Skeletal muscle tissue (tissue), 4 donors: Measurements from ENCODE around the gene CCDC85A. TPM values are rescaled to one million over a fixed set of nuclear protein-coding genes. Genes with fewer than 3 reads are reported as not detected.

Source experiments
- H3K27ac ChIP-seq: one replicate; pipeline ENCODE4 v1.7.0; 2013; ENCODE audit warnings: mild to moderate bottlenecking, low read depth, low read length, inconsistent platforms
- H3K27me3 ChIP-seq, 3 donors: one replicate each; pipeline ENCODE4 v1.7.0; 2013; ENCODE audit warnings: low read length in 3 of 3; ENCODE audit not compliant: control insufficient read depth in 3 of 3, insufficient read depth in 3 of 3
- H3K36me3 ChIP-seq, 3 donors: one replicate each; pipeline ENCODE4 v1.7.0; 2013; ENCODE audit warnings: low read length in 3 of 3; ENCODE audit not compliant: control insufficient read depth in 3 of 3, insufficient read depth in 3 of 3
- H3K4me1 ChIP-seq, 3 donors: one replicate each; pipeline ENCODE4 v1.7.0; 2013; ENCODE audit warnings: low read length in 3 of 3, mild to moderate bottlenecking in 3 of 3; ENCODE audit not compliant: control insufficient read depth in 3 of 3, insufficient read depth in 3 of 3
- H3K4me3 ChIP-seq, 3 donors: one replicate each; pipeline ENCODE4 v1.7.0; 2013; ENCODE audit warnings: low read length in 3 of 3
- H3K9ac ChIP-seq, 3 donors: one replicate each; pipeline ENCODE4 v1.7.0; 2013; ENCODE audit warnings: low read length in 3 of 3, mild to moderate bottlenecking in 3 of 3, moderate library complexity in 2 of 3, low read depth in 1 of 3
- H3K9me3 ChIP-seq, 3 donors: one replicate each; pipeline ENCODE4 v1.7.0; 2013; ENCODE audit warnings: low read length in 3 of 3; ENCODE audit not compliant: control insufficient read depth in 3 of 3
- total RNA-seq: library from RNA; depleted of rRNA; stranded (reverse); fragments of >200 nt; gene quantifications from one replicate; pipeline ENCODE4 v1.2.3, GENCODE V29; 2014
- donor health status: Osteomylitis.

The CCDC85A gene
- total RNA-seq, 1 donor from 2014 or later: 4.7 TPM

DNA sequence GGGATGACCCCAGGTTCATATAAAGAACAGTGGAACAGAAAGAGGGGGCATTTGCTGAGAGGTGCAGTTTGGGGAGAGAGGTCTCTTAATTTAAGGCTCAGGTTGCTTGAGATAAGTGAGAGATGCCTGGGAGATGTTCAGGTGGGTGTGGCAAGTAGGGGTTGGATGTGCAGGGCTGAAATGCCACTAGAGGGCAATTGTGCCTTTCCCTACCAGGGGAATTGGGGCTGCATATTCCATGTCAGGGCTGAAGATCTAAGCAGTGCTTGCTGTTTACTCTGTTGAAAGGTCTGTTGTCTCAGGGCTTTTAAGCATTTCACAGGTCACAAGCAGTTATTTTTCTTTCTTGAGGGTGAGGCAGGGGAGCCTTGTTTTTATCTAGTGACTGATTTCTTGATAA, 7.8 kb downstream of the CCDC85A start:
- no peaks in the 10 kb centered on the region for H3K9me3 ChIP-seq
- H3K4me1 ChIP-seq: no peaks in the 10 kb centered on the region
- no peaks in the 10 kb centered on the region for H3K36me3 ChIP-seq
- peaks cover 0 to 9% (median under 1%) of the 10 kb centered on the region in 3 donors for H3K27me3 ChIP-seq
- H3K27ac ChIP-seq: no peak overlapping the region
- no peak overlapping the region for H3K9ac ChIP-seq
- H3K4me3 ChIP-seq: no peak overlapping the region

- no peak overlapping the region for H3K4me3 ChIP-seq
- H3K36me3 ChIP-seq: no peaks in the 10 kb centered on the region
- H3K27ac ChIP-seq: no peak overlapping the region
- H3K4me1 ChIP-seq: no peaks in the 10 kb centered on the region
- H3K27me3 ChIP-seq: peaks cover 0 to 2% (median 0%) of the 10 kb centered on the region in 3 donors
- no peaks in the 10 kb centered on the region for H3K9me3 ChIP-seq
- no peak overlapping the region for H3K9ac ChIP-seq
These were observed 9.0 kb downstream of the CCDC85A start for GRCh38 chr2:56192664-56193305.

- Histone ChIP-seq H3K27me3 (no peaks in the 10 kb centered on the region), H3K36me3 (no peaks in the 10 kb centered on the region)
These were observed 11.8 kb downstream of the CCDC85A start for GRCh38 chr2:56195563-56195962.

GRCh38 chr2:56197816-56198215, 14.0 kb downstream of the CCDC85A start:
- Histone ChIP-seq H3K9ac (no peak overlapping the region), H3K36me3 (no peaks in the 10 kb centered on the region), H3K4me1 (no peaks in the 10 kb centered on the region), H3K27ac (no peak overlapping the region), H3K9me3 (no peaks in the 10 kb centered on the region), H3K4me3 (no peak overlapping the region), H3K27me3 (no peaks in the 10 kb centered on the region)

More at GRCh38 chr2:56195563-56195962, 11.8 kb downstream of the CCDC85A start:
- no peak overlapping the region for H3K4me3 ChIP-seq
- no peak overlapping the region for H3K9ac ChIP-seq
- H3K9me3 ChIP-seq: no peaks in the 10 kb centered on the region
- H3K27ac ChIP-seq: no peak overlapping the region
- no peaks in the 10 kb centered on the region for H3K4me1 ChIP-seq

- no peaks in the 10 kb centered on the region for H3K27me3 ChIP-seq
- H3K9ac ChIP-seq: no peak overlapping the region
- H3K4me3 ChIP-seq: no peak overlapping the region
- no peaks in the 10 kb centered on the region for H3K4me1 ChIP-seq
- H3K36me3 ChIP-seq: no peaks in the 10 kb centered on the region
- no peaks in the 10 kb centered on the region for H3K9me3 ChIP-seq
- H3K27ac ChIP-seq: no peak overlapping the region
These were observed 15.1 kb downstream of the CCDC85A start for GRCh38 chr2:56198936-56199335.

DNA sequence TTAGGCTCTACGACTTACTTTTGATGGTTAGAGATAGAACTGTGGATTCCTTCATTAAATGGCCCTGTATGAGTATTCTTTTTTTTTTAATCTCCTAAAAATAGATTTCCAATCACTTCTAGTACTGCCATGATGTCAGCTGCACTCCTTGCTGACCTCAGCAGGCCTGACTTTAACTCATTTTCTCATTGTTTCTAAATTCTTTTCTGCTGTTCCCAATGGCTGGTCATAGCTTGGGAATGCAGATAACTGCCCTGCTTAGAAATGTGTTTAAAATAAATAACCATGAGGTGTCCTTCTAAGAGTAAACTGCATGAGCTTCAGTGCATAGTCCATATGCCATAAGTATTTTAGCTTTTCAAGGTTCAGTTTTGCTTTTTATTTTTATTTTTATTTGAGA, 15.7 kb downstream of the CCDC85A start:
- H3K4me3 ChIP-seq: no peak overlapping the region
- H3K9me3 ChIP-seq: no peaks in the 10 kb centered on the region
- H3K27me3 ChIP-seq: no peaks in the 10 kb centered on the region
- H3K36me3 ChIP-seq: no peaks in the 10 kb centered on the region
- no peak overlapping the region for H3K27ac ChIP-seq
- no peaks in the 10 kb centered on the region for H3K4me1 ChIP-seq
- no peak overlapping the region for H3K9ac ChIP-seq

DNA sequence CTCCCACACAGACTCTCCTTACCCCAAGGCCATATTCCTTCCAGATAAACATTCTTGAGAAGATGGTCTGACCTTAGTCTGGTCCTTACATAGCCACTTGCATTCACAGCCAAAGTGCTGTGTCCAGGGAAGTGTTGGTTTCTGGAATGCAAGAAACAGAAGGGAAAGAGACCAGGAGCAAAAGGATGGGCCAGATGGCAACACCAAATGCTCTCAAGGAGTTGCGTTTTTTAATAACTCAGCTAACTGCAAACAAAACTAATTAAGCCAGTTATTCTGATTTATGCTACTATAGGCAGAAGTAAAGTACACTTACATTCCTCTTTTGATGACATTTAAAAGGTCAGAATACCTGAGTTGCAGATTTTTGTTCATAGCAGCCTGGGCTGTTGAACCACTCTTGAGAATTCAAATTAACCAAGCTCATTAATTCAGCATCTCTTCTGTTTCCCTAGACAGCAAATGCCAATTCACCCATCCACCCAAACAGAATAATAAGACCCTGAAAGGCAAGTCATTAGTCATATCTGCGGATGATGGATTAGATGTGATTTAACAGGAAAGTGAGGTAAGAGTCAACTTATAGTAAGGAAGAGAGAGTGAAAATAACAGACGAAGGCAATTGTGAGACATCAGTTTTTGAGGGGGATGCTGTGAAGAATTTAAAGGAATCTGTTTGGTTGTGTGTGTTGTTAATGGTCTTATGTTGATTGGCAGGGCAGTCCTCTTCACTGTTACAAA, 18.8 kb downstream of the CCDC85A start:
- no peak overlapping the region for H3K9ac ChIP-seq
- no peaks in the 10 kb centered on the region for H3K4me1 ChIP-seq
- H3K27me3 ChIP-seq: no peaks in the 10 kb centered on the region
- H3K9me3 ChIP-seq: no peaks in the 10 kb centered on the region
- H3K27ac ChIP-seq: no peak overlapping the region
- no peak overlapping the region for H3K4me3 ChIP-seq
- H3K36me3 ChIP-seq: no peaks in the 10 kb centered on the region

DNA sequence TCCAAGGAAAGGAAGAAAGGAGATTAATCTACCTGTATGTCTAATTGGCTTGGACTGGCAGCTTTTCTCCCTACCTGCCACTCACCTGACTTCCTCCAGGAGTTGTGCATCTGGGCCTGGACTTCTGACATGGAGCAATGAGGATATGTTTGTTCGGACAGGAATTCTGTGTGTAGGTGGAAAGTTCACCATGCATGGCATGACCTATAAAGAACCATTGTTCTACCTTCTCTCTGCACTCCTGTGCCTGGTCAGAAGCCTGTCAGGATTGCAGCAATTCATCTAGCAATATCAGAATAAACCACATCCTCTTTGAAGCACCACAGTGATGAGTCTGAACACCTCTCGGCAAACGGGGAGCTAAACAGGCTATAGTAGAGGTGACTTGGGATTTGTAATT, 20.8 kb downstream of the CCDC85A start:
- H3K4me1 ChIP-seq: no peaks in the 10 kb centered on the region
- no peak overlapping the region for H3K4me3 ChIP-seq
- no peaks in the 10 kb centered on the region for H3K9me3 ChIP-seq
- no peaks in the 10 kb centered on the region for H3K27me3 ChIP-seq
- no peaks in the 10 kb centered on the region for H3K36me3 ChIP-seq
- H3K9ac ChIP-seq: no peak overlapping the region
- H3K27ac ChIP-seq: no peak overlapping the region

DNA sequence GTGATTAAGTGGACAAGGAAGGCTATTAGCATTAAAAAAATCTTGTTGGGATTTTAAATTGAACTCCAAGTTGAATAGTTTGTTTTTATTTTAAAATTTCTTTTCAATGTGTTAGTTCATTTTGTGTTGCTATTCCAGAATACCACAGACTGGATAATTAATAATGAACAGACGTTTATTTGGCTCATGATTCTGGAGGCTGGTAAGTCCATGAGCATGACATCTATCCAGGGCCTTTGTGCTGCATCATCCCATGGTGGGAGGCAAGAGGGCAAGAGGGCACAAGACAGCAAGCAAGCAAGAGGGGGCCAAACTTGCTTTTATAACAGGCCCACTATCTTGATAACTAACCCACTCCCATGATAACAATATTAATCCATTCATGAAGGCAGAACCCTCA, 22.5 kb downstream of the CCDC85A start:
- H3K4me1 ChIP-seq: no peaks in the 10 kb centered on the region
- H3K36me3 ChIP-seq: no peaks in the 10 kb centered on the region
- no peaks in the 10 kb centered on the region for H3K27me3 ChIP-seq
- H3K4me3 ChIP-seq: no peak overlapping the region
- no peaks in the 10 kb centered on the region for H3K9me3 ChIP-seq
- H3K27ac ChIP-seq: no peak overlapping the region
- no peak overlapping the region for H3K9ac ChIP-seq

GRCh38 chr2:56207760-56208159, 24.0 kb downstream of the CCDC85A start:
- Histone ChIP-seq H3K27ac (no peak overlapping the region), H3K9ac (no peak overlapping the region), H3K4me3 (no peak overlapping the region), H3K9me3 (no peaks in the 10 kb centered on the region), H3K27me3 (no peaks in the 10 kb centered on the region), H3K36me3 (no peaks in the 10 kb centered on the region), H3K4me1 (no peaks in the 10 kb centered on the region)
